SK-N-SH treated with all-trans-retinoic acid at 6 μM for 48 hours (cell line): ENCODE data around the gene KIF6.

ENCODE experiments used
- CSDC2 ChIP-seq: fragments of 250-450 bp; sonication (Bioruptor Pico); IDR thresholded peaks from 2 replicates; pipeline ENCODE4 v1.5.0; 2020; ENCODE audit warnings: mild to moderate bottlenecking, moderate library complexity
- CSRNP3 ChIP-seq: fragments of 250-450 bp; sonication (Bioruptor Pico); IDR thresholded peaks from 2 replicates; pipeline ENCODE4 v1.5.1; 2021; ENCODE audit warnings: mild to moderate bottlenecking, moderate library complexity
- OSR1 ChIP-seq: fragments of 250-450 bp; sonication (Bioruptor Pico); IDR thresholded peaks from 2 replicates; pipeline ENCODE4 v1.8.0; 2022; ENCODE audit warnings: moderate library complexity, mild to moderate bottlenecking, inconsistent platforms
- TCF4 ChIP-seq: fragments of 250-450 bp; sonication (Bioruptor Pico); IDR thresholded peaks from 2 replicates; pipeline ENCODE4 v1.8.0; 2021; ENCODE audit warnings: mild to moderate bottlenecking, moderate library complexity, borderline replicate concordance
- TSHZ2 ChIP-seq: fragments of 250-450 bp; sonication (Bioruptor Pico); IDR thresholded peaks from 2 replicates; pipeline ENCODE4 v1.5.0; 2020; ENCODE audit warnings: mild to moderate bottlenecking, moderate library complexity
- ZNF565 ChIP-seq: fragments of 450-650 bp; formaldehyde crosslinking; conservative IDR thresholded peaks from 2 replicates; pipeline ENCODE4 v1.5.0; 2020; ENCODE audit warnings: low read depth, mild to moderate bottlenecking, moderate library complexity
- TF ChIP-seq, protein P1 (sequence below): fragments of 250-450 bp; sonication (Bioruptor Pico); IDR thresholded peaks from 2 replicates; pipeline ENCODE4 v1.8.0; 2020; ENCODE audit warnings: mild to moderate bottlenecking, moderate library complexity, borderline replicate concordance
- TF ChIP-seq, protein P2 (sequence below): fragments of 250-450 bp; sonication (Bioruptor Pico); IDR thresholded peaks from 2 replicates; pipeline ENCODE4 v1.5.1; 2020; ENCODE audit warnings: low read depth, mild to moderate bottlenecking, moderate library complexity

GRCh38 chr6:39470506-39470905 lies 254.7 kb downstream of the KIF6 start:
- TF ChIP-seq TCF4 (CRISPR knock-in tag) (no peak), CSDC2 (CRISPR knock-in tag) (no peak), ZNF565 (CRISPR knock-in tag) (no peak), CSRNP3 (CRISPR knock-in tag) (no peak), TSHZ2 (CRISPR knock-in tag) (no peak), OSR1 (CRISPR knock-in tag) (no peak)
- TF ChIP-seq, protein P1, sequence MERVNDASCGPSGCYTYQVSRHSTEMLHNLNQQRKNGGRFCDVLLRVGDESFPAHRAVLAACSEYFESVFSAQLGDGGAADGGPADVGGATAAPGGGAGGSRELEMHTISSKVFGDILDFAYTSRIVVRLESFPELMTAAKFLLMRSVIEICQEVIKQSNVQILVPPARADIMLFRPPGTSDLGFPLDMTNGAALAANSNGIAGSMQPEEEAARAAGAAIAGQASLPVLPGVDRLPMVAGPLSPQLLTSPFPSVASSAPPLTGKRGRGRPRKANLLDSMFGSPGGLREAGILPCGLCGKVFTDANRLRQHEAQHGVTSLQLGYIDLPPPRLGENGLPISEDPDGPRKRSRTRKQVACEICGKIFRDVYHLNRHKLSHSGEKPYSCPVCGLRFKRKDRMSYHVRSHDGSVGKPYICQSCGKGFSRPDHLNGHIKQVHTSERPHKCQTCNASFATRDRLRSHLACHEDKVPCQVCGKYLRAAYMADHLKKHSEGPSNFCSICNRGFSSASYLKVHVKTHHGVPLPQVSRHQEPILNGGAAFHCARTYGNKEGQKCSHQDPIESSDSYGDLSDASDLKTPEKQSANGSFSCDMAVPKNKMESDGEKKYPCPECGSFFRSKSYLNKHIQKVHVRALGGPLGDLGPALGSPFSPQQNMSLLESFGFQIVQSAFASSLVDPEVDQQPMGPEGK (CRISPR knock-in tag): no peak
- TF ChIP-seq, protein P2, sequence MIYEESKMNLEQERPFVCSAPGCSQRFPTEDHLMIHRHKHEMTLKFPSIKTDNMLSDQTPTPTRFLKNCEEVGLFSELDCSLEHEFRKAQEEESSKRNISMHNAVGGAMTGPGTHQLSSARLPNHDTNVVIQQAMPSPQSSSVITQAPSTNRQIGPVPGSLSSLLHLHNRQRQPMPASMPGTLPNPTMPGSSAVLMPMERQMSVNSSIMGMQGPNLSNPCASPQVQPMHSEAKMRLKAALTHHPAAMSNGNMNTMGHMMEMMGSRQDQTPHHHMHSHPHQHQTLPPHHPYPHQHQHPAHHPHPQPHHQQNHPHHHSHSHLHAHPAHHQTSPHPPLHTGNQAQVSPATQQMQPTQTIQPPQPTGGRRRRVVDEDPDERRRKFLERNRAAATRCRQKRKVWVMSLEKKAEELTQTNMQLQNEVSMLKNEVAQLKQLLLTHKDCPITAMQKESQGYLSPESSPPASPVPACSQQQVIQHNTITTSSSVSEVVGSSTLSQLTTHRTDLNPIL (CRISPR knock-in tag): no peak
